ENCODE data around the gene TM4SF18.

DNA sequence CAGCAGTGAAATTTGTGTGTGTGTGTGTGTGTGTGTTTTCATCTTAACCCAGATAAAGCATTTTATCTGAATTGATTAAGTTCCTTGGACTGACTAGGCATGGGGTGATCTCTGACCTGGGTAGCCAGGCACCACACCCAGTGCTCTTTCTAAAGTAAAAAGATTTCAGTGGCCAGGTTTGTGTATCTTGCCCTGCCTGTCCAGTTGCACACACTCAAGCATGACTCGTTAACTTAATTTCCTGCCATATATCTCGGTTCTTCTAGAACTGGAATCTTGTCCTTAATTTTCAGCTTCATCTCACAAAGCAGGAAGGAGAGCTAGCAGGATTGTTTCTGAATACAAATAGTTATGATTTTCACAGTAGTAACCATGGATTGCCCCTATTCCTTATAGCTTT is 17.0 kb downstream of the TM4SF18 start:
- TF ChIP-seq, protein P1, sequence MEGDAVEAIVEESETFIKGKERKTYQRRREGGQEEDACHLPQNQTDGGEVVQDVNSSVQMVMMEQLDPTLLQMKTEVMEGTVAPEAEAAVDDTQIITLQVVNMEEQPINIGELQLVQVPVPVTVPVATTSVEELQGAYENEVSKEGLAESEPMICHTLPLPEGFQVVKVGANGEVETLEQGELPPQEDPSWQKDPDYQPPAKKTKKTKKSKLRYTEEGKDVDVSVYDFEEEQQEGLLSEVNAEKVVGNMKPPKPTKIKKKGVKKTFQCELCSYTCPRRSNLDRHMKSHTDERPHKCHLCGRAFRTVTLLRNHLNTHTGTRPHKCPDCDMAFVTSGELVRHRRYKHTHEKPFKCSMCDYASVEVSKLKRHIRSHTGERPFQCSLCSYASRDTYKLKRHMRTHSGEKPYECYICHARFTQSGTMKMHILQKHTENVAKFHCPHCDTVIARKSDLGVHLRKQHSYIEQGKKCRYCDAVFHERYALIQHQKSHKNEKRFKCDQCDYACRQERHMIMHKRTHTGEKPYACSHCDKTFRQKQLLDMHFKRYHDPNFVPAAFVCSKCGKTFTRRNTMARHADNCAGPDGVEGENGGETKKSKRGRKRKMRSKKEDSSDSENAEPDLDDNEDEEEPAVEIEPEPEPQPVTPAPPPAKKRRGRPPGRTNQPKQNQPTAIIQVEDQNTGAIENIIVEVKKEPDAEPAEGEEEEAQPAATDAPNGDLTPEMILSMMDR (IDR thresholded peaks at IDR 0.05) = no peak
- TF ChIP-seq FOXM1 (IDR thresholded peaks at IDR 0.05; ENCODE audit: low read depth) (no peak), EZH2phosphoT487 (IDR thresholded peaks at IDR 0.05; ENCODE audit: borderline replicate concordance, low read depth) (no peak), POLR2AphosphoS5 (IDR thresholded peaks at IDR 0.05; ENCODE audit: low read depth, low read length) (no peak), NFIC (IDR thresholded peaks at IDR 0.05; ENCODE audit: borderline replicate concordance) (no peak)
- TF ChIP-seq, protein P2, sequence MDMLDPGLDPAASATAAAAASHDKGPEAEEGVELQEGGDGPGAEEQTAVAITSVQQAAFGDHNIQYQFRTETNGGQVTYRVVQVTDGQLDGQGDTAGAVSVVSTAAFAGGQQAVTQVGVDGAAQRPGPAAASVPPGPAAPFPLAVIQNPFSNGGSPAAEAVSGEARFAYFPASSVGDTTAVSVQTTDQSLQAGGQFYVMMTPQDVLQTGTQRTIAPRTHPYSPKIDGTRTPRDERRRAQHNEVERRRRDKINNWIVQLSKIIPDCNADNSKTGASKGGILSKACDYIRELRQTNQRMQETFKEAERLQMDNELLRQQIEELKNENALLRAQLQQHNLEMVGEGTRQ (IDR thresholded peaks at IDR 0.05; ENCODE audit: borderline replicate concordance, low read depth, low read length) = no peak
